Right renal pelvis (tissue), 4 donors: ENCODE measurements around the gene TMEM87B. TPM values are rescaled to one million over a fixed set of nuclear protein-coding genes. Genes with fewer than 3 reads are reported as not detected.
"Not testable (repeated sequence)": the region's sequence is repeated elsewhere in the genome, so short reads cannot be mapped to it uniquely, and the experiment has no call there.

Experiments used
- DNase-seq, 4 donors: peaks; one replicate each; pipeline ENCODE4 v3.0.0-alpha.2; 2013; ENCODE audit warnings: low read depth in 4 of 4, low spot score in 3 of 4, missing footprints in 1 of 4
- polyA plus RNA-seq, 4 donors: library from polyadenylated mRNA; unstranded; fragments of 120-200 nt; gene quantifications; one replicate each; pipeline ENCODE4 v1.2.1, GENCODE V29; 2013; ENCODE audit not compliant: insufficient read length in 4 of 4

Gene TMEM87B
- polyA plus RNA-seq, 4 donors = 18.7 to 33.3 (median 22.2) TPM

- DNase-seq = not testable (repeated sequence)
Measured at GRCh38 chr2:112113354-112113753, 58.3 kb downstream of the TMEM87B start.

- no peak for DNase-seq
Measured at GRCh38 chr2:112118148-112118547, 63.1 kb downstream of the TMEM87B start.

GRCh38 chr2:112121682-112122254 is 66.7 kb downstream of the TMEM87B start:
- peak in 2 of 4 donors; percentile 29 to 33 for DNase-seq

- DNase-seq = no peak
Measured at GRCh38 chr2:112129060-112129459, 74.0 kb downstream of the TMEM87B start.

GRCh38 chr2:112133344-112133743 is 78.3 kb downstream of the TMEM87B start:
- no peak for DNase-seq

GRCh38 chr2:112134120-112134519 is 79.1 kb downstream of the TMEM87B start:
- no peak for DNase-seq

GRCh38 chr2:112136096-112136495 is 81.0 kb downstream of the TMEM87B start:
- DNase-seq = no peak

GRCh38 chr2:112137516-112138158 is 82.6 kb downstream of the TMEM87B start:
- DNase-seq = no peak

GRCh38 chr2:112138159-112139032 is 83.3 kb downstream of the TMEM87B start, which contains the start of gene FBLN7:
Gene FBLN7 (plus strand): TSS chr2:112138385. CDS start chr2:112138656, 271 bp downstream.
- DNase-seq = no peak

- DNase-seq = not testable (repeated sequence)
Measured at GRCh38 chr2:112139033-112139614, 84.1 kb downstream of the TMEM87B start.

- DNase-seq = not testable (repeated sequence)
Measured at GRCh38 chr2:112139661-112140204, 84.7 kb downstream of the TMEM87B start.

GRCh38 chr2:112140205-112140802 is 85.2 kb downstream of the TMEM87B start:
- no peak for DNase-seq

GRCh38 chr2:112140899-112141625 is 86.0 kb downstream of the TMEM87B start:
- no peak for DNase-seq

- DNase-seq = no peak
Measured at GRCh38 chr2:112141626-112142007, 86.5 kb downstream of the TMEM87B start.

- DNase-seq = no peak
Measured at GRCh38 chr2:112142525-112143078, 87.5 kb downstream of the TMEM87B start.

- no peak for DNase-seq
Measured at GRCh38 chr2:112143150-112143549, 88.1 kb downstream of the TMEM87B start.

- DNase-seq = no peak
Measured at GRCh38 chr2:112144966-112145365, 89.9 kb downstream of the TMEM87B start.

GRCh38 chr2:112147382-112148168 is 92.5 kb downstream of the TMEM87B start:
- no peak for DNase-seq

- DNase-seq = no peak
Measured at GRCh38 chr2:112148477-112148876, 93.4 kb downstream of the TMEM87B start.
